Psoas muscle (tissue), 8 donors: ENCODE data around the gene GPLD1. TPM values are rescaled to one million over a fixed set of nuclear protein-coding genes. Genes with fewer than 3 reads are reported as not detected.
"Not testable (repeated sequence)": the region's sequence is repeated elsewhere in the genome, so short reads cannot be mapped to it uniquely, and the experiment has no call there.

Source experiments
- ATAC-seq, 4 donors: fragments of 200-7000 bp; cut with Tn5 transposase; one replicate each; pipeline ENCODE4 v1.9.1; 2020; ENCODE audit warnings: moderate library complexity in 3 of 4, mild to moderate bottlenecking in 2 of 4
- DNase-seq, 2 donors: peaks; one replicate each; pipeline ENCODE4 v3.0.0-alpha.2; 2020
- H3K27ac ChIP-seq: fragments of 200-600 bp; one replicate; pipeline ENCODE4 v1.8.0; 2022
- H3K27me3 ChIP-seq, 3 donors: fragments of 200-600 bp in 1 of 3; one replicate each; pipeline versions ENCODE4 v1.6.1 to v1.8.0; 2013 to 2022; ENCODE audit warnings: low read length in 2 of 3, mild to moderate bottlenecking in 2 of 3, moderate library complexity in 1 of 3; ENCODE audit not compliant: insufficient read depth in 3 of 3
- H3K36me3 ChIP-seq, 2 donors: fragments of 200-600 bp in 1 of 2; one replicate each; pipeline versions ENCODE4 v1.6.1 to v1.8.0; 2013 to 2022; ENCODE audit warnings: low read depth in 1 of 2, mild to moderate bottlenecking in 1 of 2, moderate library complexity in 1 of 2; ENCODE audit not compliant: insufficient read depth in 1 of 2
- H3K4me1 ChIP-seq: fragments of 200-600 bp; one replicate; pipeline ENCODE4 v1.8.0; 2022
- H3K4me3 ChIP-seq: fragments of 200-600 bp; one replicate; pipeline ENCODE4 v1.8.0; 2022; ENCODE audit warnings: mild to moderate bottlenecking
- H3K9me3 ChIP-seq: fragments of 200-600 bp; one replicate; pipeline ENCODE4 v1.8.0; 2022
- WGBS, 3 donors: extraction: QIAGEN DNeasy Blood & Tissue Kit; methylation state at CpG; one replicate each; pipeline versions ENCODE4 v1.1.6 to v1.1.7; 2013; 5-methylcytosine and 5-hydroxymethylcytosine counted together
- intact Hi-C, 2 donors: fragments of 100-400 bp; cut with DNase I; formaldehyde crosslinking; loops; one replicate each; pipeline versions ENCODE4 v1.11.0 to v1.14.2; 2022
- polyA plus RNA-seq, 3 donors: library from polyadenylated mRNA; stranded (reverse); fragments of 200-250 nt; gene quantifications; one replicate each; pipeline ENCODE4 v1.2.3, GENCODE V29; 2013
- total RNA-seq, 4 donors: library from RNA; stranded (reverse); fragmentation: NEBNext Ultra II Directional in 2 of 4; extraction: Animal tissue kit (Norgen Biotek cat#: 25700) in 2 of 4; gene quantifications; one replicate each; pipeline versions ENCODE4 v1.2.1 to v1.2.4, GENCODE V29; 2021 to 2023
- TF ChIP-seq, protein P1 (sequence below): fragments of 200-600 bp; IDR thresholded peaks from one replicate; pipeline ENCODE4 v1.8.0; 2022; ENCODE audit warnings: antibody characterized with exemption
- donor health status: healthy with polysubstance abuse.
- donor health status: DM: no; HTN: no; CAD: no; lungs with moderate emphysema.
- donor health status: Bipolar disorder and iron deficiency.
- donor health status: healthy.
- donor health status: DM: yes; HTN: yes; CAD: no.
- donor health status: DM: no; HTN: no; CAD: no.
- donor health status: DM: no; HTN: no; CAD: no.
- donor health status: DM: yes; HTN: yes; CAD: no.

GPLD1 gene
- total and polyA plus RNA-seq, 7 donors, result 0.25 to 1.1 (median 0.38) TPM

DNA sequence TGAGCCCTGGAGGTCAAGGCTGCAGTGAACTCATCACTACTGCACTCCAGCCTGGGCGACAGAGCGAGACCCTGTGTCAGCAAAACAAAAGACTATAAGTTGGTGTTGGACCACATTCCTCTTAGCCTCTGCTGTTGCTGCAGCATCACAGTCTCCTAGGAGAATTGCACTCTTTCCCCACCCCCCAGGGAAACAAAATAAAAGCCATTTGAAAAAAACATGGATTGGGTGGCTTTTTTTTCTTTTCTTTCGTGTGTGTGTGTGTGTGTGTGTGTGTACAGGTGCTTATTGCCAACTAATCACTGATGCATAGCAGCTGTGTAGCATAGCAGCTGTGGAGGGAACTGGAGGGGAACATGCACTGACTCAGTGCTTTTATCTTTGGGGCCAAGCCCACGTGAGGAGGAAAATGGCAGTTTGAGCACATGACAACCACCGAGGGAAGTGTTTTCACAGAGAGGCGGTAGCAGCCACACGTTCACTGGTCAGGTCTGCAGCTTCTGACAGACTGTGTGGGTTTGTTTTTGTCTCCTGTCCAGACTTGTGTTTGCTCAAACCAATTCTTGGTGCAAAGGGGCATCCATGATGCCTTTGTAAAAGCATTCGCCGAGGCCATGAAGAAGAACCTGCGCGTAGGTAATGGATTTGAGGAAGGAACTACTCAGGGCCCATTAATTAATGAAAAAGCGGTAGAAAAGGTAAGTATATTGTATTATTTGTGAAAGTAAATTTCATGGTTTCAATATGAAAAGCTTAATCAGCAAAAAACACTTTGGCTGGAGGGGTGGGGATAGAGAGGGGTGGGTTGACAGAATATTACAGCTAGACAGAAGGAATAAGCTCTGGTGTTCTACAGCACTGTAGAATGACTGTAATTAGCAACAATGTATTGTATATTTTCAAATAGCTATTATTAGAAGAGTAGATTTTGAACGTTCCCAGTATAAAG lies 33.1 kb upstream of the GPLD1 start:
- intact Hi-C loops, result loop anchor here (5.0 to 10.0 kb wide), 3 partner anchors 90 to 238 kb away; no protein-coding TSS in a partner anchor
- ATAC-seq, result no peak
- H3K27ac ChIP-seq, result no peak overlapping the region

DNA sequence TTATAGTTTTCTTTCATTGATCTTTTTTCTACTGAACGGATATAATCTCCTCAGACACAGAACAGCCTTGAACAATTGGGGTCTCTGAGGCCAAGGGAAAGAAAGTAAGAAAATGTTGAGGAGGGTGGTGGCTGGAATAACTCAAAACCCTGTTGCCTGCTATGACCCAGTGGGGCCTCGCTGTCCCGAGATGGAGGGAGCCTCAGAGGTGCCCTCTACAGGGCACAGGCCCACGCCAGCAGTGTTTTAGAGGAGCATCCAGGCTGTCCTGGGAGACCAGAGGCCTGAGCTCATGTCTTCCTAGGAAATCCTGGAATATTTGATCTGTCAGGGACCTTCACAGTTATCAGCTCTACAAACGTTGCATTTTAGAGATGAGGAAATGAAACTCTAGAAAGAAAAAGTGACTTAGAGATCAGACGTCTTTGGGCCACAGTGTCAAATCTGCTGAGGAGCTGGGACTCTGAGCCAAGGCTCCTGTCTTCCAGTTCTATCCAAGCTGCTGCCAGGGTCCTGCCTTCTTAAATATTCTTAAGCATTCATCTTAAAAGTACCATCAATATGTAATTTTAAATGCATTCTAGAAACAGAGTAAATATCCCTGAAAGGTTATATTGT lies 31.7 kb upstream of the GPLD1 start:
- Histone ChIP-seq H3K4me3 (no peak overlapping the region), H3K27ac (no peak overlapping the region), H3K27me3 (no peaks in the 10 kb centered on the region), H3K4me1 (no peaks in the 10 kb centered on the region), H3K9me3 (no peaks in the 10 kb centered on the region), H3K36me3 (peaks cover 0 to 50% of the 10 kb centered on the region in 2 donors)
- DNase-seq (peak; percentile 33 to 74), ATAC-seq (peak; percentile 71 to 98 (median 88))
- TF ChIP-seq, protein P1, sequence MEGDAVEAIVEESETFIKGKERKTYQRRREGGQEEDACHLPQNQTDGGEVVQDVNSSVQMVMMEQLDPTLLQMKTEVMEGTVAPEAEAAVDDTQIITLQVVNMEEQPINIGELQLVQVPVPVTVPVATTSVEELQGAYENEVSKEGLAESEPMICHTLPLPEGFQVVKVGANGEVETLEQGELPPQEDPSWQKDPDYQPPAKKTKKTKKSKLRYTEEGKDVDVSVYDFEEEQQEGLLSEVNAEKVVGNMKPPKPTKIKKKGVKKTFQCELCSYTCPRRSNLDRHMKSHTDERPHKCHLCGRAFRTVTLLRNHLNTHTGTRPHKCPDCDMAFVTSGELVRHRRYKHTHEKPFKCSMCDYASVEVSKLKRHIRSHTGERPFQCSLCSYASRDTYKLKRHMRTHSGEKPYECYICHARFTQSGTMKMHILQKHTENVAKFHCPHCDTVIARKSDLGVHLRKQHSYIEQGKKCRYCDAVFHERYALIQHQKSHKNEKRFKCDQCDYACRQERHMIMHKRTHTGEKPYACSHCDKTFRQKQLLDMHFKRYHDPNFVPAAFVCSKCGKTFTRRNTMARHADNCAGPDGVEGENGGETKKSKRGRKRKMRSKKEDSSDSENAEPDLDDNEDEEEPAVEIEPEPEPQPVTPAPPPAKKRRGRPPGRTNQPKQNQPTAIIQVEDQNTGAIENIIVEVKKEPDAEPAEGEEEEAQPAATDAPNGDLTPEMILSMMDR, result peak; percentile 64
- 27 to 30% (median 28%) methylated on average over 6 of the region's 6 CpGs for WGBS, 3 donors
- intact Hi-C loops, result loop anchor here (5.0 to 10.0 kb wide), 3 partner anchors 89 to 236 kb away; no protein-coding TSS in a partner anchor

More for the DNA sequence above, 33.1 kb upstream of the GPLD1 start:
- Histone ChIP-seq H3K27me3 (no peaks in the 10 kb centered on the region), H3K4me3 (no peak overlapping the region), H3K9me3 (no peaks in the 10 kb centered on the region), H3K36me3 (peaks cover 0 to 40% of the 10 kb centered on the region in 2 donors), H3K4me1 (no peaks in the 10 kb centered on the region)
- 84 to 85% (median 84%) methylated on average over 13 of the region's 13 CpGs for WGBS, 3 donors
- TF ChIP-seq, protein P1, result no peak
- DNase-seq, result no peak

DNA sequence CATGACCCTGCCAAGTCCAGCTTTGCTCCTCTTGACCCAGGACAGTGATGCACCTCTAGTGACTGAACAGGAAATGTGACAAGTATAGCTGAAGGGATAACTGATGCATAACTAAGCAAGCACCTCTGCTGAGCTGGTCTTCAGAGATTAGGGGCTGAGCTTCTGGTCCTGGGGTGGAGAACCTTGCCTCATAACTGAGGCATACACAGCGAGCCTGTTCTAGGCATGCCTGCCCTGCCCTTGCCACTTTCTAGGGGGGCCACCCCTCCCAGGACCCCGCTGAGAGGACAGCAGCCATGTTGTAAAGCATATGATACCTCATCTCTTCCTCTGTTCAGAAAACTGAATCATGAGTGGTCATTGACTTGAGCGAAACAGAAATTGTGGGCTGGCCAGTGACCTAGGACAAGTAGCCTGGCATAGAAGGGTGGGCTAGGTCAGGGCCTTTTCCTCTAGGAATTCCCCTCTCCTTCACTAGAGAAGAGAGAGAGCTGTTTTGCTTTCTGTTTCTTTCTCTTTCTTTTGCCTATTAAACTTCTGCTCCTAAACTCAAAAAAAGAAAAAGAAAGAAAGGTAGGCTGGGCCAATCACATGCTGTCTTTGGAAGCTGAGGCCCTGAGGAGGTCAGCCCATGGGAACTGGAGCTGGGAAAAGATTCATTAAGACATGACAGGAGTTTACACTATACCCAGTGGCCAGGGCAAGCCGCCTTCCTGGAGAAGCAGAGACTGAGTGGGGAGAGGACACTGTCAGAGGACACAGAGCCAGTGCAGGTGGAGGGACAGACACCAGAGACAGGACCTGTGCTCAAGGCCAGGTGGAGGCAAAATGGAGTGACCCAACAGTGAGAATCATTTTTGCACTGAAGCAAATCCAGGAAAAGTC lies 28.5 kb upstream of the GPLD1 start:
- ATAC-seq (no peak), DNase-seq (no peak)
- H3K27ac ChIP-seq, result no peak overlapping the region
- TF ChIP-seq, protein P1, result no peak
- WGBS, 3 donors, result 85 to 94% (median 90%) methylated on average over 4 of the region's 4 CpGs
- no peaks in the 10 kb centered on the region for H3K4me1 ChIP-seq
- intact Hi-C loops, result loop anchor here in 1 of 2 donors (5.0 kb wide), 1 partner anchor 231 kb away; no protein-coding TSS in a partner anchor
- H3K36me3 ChIP-seq, result peaks cover 3 to 62% of the 10 kb centered on the region in 2 donors
- no peak overlapping the region for H3K4me3 ChIP-seq
- H3K27me3 ChIP-seq, result no peaks in the 10 kb centered on the region
- no peaks in the 10 kb centered on the region for H3K9me3 ChIP-seq

DNA sequence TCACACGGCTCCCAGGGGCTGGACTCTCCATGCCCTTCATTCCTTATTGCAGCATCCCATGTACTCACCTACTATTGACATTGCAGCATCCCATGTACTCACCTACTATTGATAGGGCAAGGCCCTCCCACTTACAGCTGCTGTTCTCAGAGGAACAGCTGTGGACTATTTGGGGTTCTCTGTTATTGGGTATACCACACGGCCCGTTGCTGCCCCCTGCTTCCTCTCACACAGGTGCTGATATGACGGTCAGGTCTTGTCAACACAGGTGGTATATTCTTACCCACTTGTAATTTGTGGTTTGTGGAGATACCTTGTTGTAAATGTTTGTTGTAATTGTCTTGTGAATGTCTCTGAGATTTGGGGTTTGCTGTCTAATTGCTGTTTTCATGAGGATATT lies 24.2 kb upstream of the GPLD1 start:
- TF ChIP-seq, protein P1, result no peak
- 92 to 94% (median 93%) methylated on average over 4 of the region's 4 CpGs for WGBS, 3 donors
- ATAC-seq (no peak), DNase-seq (no peak)
- Histone ChIP-seq H3K4me1 (no peaks in the 10 kb centered on the region), H3K9me3 (no peaks in the 10 kb centered on the region), H3K36me3 (peaks cover 3 to 74% of the 10 kb centered on the region in 2 donors), H3K27me3 (no peaks in the 10 kb centered on the region), H3K27ac (no peak overlapping the region), H3K4me3 (no peak overlapping the region)
- intact Hi-C loops, result no loop called here

DNA sequence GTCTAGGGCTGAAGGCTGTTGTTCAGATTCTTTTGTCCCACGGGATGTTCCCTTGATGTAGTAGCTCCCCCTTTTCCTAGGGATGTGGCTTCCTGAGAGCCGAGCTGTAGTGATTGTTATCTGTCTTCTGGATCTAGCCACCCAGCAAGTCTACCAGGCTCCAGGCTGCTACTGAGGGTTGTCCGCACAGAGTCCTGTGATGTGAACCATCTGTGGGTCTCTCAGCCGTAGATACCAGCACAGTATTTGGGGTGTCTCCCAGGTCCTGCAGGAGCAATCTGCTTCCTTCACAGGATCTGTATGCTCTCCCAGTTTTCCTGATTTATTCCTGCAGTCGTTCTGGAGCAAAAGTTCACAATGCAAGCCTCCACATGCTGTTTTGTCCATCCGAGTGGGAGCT lies 22.6 kb upstream of the GPLD1 start:
- H3K4me1 ChIP-seq, H3K27me3 ChIP-seq, ATAC-seq, H3K27ac ChIP-seq, H3K9me3 ChIP-seq, DNase-seq, H3K4me3 ChIP-seq, intact Hi-C loops: not testable (repeated sequence)
- H3K36me3 ChIP-seq, result peaks cover 3 to 61% of the 10 kb centered on the region in 2 donors
- WGBS, 3 donors, result 72 to 75% (median 72%) methylated on average over 6 of the region's 6 CpGs
